ENCODE data around the gene ADAM33. TPM values are rescaled to one million over a fixed set of nuclear protein-coding genes. Genes with fewer than 3 reads are reported as not detected.

ADAM33 gene
- polyA plus RNA-seq, 3 donors, result not detected

DNA sequence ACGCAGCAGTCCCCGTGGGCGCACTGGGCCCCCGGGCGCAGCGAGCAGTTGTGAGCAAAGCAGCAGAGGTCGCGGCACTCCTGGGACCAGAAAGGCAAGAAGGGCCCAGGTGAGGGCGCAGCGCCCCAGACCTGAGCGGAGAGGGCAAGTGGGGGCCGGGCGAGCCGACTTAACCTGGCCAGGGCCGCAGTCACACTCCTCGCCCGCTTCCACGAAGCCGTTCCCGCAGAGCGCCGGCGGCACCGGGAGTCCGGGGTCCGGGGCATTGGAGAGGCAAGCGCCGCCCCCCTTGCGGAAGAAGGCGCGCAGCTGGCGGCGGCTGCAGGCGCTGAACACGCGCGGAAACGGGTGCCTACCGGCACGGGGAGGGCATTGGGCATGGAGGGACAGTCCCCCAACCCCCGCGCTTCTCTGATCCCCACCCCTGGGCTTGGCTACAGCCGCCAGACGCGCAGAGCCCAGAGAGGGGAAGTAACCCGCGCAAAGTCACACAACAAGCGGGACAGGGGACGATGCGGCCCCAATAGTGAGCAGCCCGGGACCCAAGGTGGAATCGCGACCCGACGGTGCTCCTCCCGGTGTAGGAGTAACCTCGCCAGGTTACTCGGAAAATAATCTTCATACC lies 9.2 kb downstream of the ADAM33 start:
- H3K9me3 ChIP-seq (replicated peaks in 1 of 2; ENCODE audit: control insufficient read depth in 1 of 2, insufficient read depth in 1 of 2, low read length in 2 of 2), result no peaks in the 10 kb centered on the region
- H3K4me1 Mint-ChIP-seq, result peaks cover 9% of the 10 kb centered on the region
- WGBS (ENCODE audit: insufficient coverage), result 3% methylated on average over 46 of the region's 58 CpGs
- peaks cover 9 to 65% of the 10 kb centered on the region in 2 donors for H3K27me3 ChIP-seq (ENCODE audit: control insufficient read depth in 2 of 2, insufficient read depth in 2 of 2, low read length in 2 of 2)
- H3K27me3 Mint-ChIP-seq (ENCODE audit: low read depth in 3 of 3), result peaks cover 44 to 76% (median 69%) of the 10 kb centered on the region in 3 donors
- TF ChIP-seq, protein P1, sequence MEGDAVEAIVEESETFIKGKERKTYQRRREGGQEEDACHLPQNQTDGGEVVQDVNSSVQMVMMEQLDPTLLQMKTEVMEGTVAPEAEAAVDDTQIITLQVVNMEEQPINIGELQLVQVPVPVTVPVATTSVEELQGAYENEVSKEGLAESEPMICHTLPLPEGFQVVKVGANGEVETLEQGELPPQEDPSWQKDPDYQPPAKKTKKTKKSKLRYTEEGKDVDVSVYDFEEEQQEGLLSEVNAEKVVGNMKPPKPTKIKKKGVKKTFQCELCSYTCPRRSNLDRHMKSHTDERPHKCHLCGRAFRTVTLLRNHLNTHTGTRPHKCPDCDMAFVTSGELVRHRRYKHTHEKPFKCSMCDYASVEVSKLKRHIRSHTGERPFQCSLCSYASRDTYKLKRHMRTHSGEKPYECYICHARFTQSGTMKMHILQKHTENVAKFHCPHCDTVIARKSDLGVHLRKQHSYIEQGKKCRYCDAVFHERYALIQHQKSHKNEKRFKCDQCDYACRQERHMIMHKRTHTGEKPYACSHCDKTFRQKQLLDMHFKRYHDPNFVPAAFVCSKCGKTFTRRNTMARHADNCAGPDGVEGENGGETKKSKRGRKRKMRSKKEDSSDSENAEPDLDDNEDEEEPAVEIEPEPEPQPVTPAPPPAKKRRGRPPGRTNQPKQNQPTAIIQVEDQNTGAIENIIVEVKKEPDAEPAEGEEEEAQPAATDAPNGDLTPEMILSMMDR (IDR thresholded peaks at IDR 0.05), result no peak
- H3K4me1 ChIP-seq (ENCODE audit: control insufficient read depth in 1 of 2, insufficient read depth in 2 of 2, low read length in 2 of 2), result peaks cover 8 to 9% of the 10 kb centered on the region in 2 donors
- H4K20me1 ChIP-seq (ENCODE audit: insufficient read depth, low read length), result no peaks in the 10 kb centered on the region
- DNase-seq, result no peak
- H3K9me3 Mint-ChIP-seq, result peaks cover 0 to 9% (median 2%) of the 10 kb centered on the region in 7 donors
- no peak overlapping the region for H2AFZ ChIP-seq (ENCODE audit: insufficient read depth, low read depth, low read length, poor library complexity, severe bottlenecking)
- H3K4me3 Mint-ChIP-seq, result peak overlapping the region in 1 of 2 donors; percentile 84
- no peaks in the 10 kb centered on the region for H3K79me2 ChIP-seq (ENCODE audit: insufficient read depth, low read length)
- no peak overlapping the region for H3K9ac ChIP-seq (ENCODE audit: insufficient read depth, low read length, poor library complexity, severe bottlenecking)
- H3K27ac Mint-ChIP-seq, result no peak overlapping the region
- intact Hi-C loops (cut with micrococcal nuclease), result no loop called here
- H3K4me2 ChIP-seq (replicated peaks; ENCODE audit: extremely low read depth, low read length, poor library complexity, severe bottlenecking), result peak overlapping the region; percentile 5
- no peak overlapping the region for H3K4me3 ChIP-seq (replicated peaks in 1 of 3; ENCODE audit: low read depth in 2 of 3, low read length in 3 of 3)
- no peak overlapping the region for H3K27ac ChIP-seq (ENCODE audit: low read depth in 1 of 2, low read length in 2 of 2)
- no peaks in the 10 kb centered on the region for H3K36me3 ChIP-seq (replicated peaks in 1 of 2; ENCODE audit: control insufficient read depth in 1 of 2, insufficient read depth in 2 of 2, low read length in 2 of 2)
- H3K36me3 Mint-ChIP-seq, result peaks cover 0 to 3% of the 10 kb centered on the region in 2 donors

DNA sequence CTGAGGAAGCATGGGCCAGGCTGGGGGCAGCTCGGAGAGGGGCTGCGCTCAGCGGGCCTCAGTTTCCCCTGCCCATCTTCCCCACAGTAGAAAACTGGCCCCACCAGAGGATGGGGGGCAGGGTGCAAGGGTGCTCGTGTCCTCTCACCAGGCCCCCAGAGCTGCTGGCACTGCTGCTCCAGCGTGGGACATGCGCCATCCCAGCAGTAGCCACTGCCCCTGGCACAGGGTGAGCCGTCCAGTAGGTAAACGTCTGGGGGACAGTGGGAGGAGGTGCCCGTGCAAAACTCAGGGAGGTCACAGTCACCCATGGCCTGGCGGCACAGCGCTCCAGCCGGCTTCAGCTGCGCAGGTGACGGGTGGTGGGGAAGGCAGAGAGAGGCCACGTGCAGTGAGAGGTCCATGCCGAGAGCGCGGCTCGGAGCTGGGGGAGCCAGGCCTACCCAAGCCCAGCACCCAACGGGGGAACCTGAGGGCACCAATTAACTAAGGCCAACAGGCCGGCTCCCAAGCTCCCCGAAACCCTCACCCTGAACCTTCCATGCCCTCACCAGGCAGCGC lies 9.7 kb downstream of the ADAM33 start:
- peaks cover 9 to 65% of the 10 kb centered on the region in 2 donors for H3K27me3 ChIP-seq (ENCODE audit: control insufficient read depth in 2 of 2, insufficient read depth in 2 of 2, low read length in 2 of 2)
- intact Hi-C loops (cut with micrococcal nuclease), result no loop called here
- H3K9me3 ChIP-seq (replicated peaks in 1 of 2; ENCODE audit: control insufficient read depth in 1 of 2, insufficient read depth in 1 of 2, low read length in 2 of 2), result no peaks in the 10 kb centered on the region
- Mint-ChIP-seq H3K4me1 (peaks cover 8% of the 10 kb centered on the region), H3K27ac (peak overlapping the region in 1 of 7 donors; percentile 23), H3K4me3 (peak overlapping the region in 1 of 2 donors; percentile 69), H3K27me3 (ENCODE audit: low read depth in 3 of 3) (peaks cover 42 to 75% (median 66%) of the 10 kb centered on the region in 3 donors), H3K9me3 (peaks cover 0 to 9% (median 2%) of the 10 kb centered on the region in 7 donors), H3K36me3 (peaks cover 0 to 3% of the 10 kb centered on the region in 2 donors)
- no peak overlapping the region for H3K27ac ChIP-seq (ENCODE audit: low read depth in 1 of 2, low read length in 2 of 2)
- H2AFZ ChIP-seq (ENCODE audit: insufficient read depth, low read depth, low read length, poor library complexity, severe bottlenecking), result no peak overlapping the region
- no peak overlapping the region for H3K4me3 ChIP-seq (replicated peaks in 1 of 3; ENCODE audit: low read depth in 2 of 3, low read length in 3 of 3)
- no peak overlapping the region for H3K4me2 ChIP-seq (replicated peaks; ENCODE audit: extremely low read depth, low read length, poor library complexity, severe bottlenecking)
- no peaks in the 10 kb centered on the region for H4K20me1 ChIP-seq (ENCODE audit: insufficient read depth, low read length)
- H3K9ac ChIP-seq (ENCODE audit: insufficient read depth, low read length, poor library complexity, severe bottlenecking), result no peak overlapping the region
- no peaks in the 10 kb centered on the region for H3K79me2 ChIP-seq (ENCODE audit: insufficient read depth, low read length)
- TF ChIP-seq, protein P1 (IDR thresholded peaks at IDR 0.05), result no peak
- 33% methylated on average over 19 of the region's 23 CpGs for WGBS (ENCODE audit: insufficient coverage)
- no peaks in the 10 kb centered on the region for H3K36me3 ChIP-seq (replicated peaks in 1 of 2; ENCODE audit: control insufficient read depth in 1 of 2, insufficient read depth in 2 of 2, low read length in 2 of 2)
- DNase-seq, result no peak
- H3K4me1 ChIP-seq (ENCODE audit: control insufficient read depth in 1 of 2, insufficient read depth in 2 of 2, low read length in 2 of 2), result peaks cover 8 to 9% of the 10 kb centered on the region in 2 donors

Data from CD14-positive monocyte (primary cell).